Erythroblast (primary cell): ENCODE results near the gene PTPN5.

Experiments
- GATA1 ChIP-seq: IDR thresholded peaks from 2 replicates; pipeline ENCODE4 v1.6.1; 2011; ENCODE audit warnings: low read depth, mild to moderate bottlenecking, control low read depth, low read length, moderate library complexity
- POLR2A ChIP-seq: IDR thresholded peaks from 2 replicates; pipeline ENCODE4 v1.6.1; 2011; ENCODE audit warnings: mild to moderate bottlenecking, low read length

- TF ChIP-seq POLR2A (no peak), GATA1 (no peak)
Measured at GRCh38 chr11:18780896-18781295, 10.7 kb downstream of the PTPN5 start.
